GM21447 (cell line): ENCODE measurements around the gene PEX5.
A peak's percentile ranks its signal among the peaks of the same experiment; 100 is the strongest.

Source experiments
- ATAC-seq: cut with Tn5 transposase; IDR thresholded peaks from one replicate; pipeline ENCODE4 v1.9.1; 2021; ENCODE audit not compliant: unreplicated experiment

Gene PEX5

DNA sequence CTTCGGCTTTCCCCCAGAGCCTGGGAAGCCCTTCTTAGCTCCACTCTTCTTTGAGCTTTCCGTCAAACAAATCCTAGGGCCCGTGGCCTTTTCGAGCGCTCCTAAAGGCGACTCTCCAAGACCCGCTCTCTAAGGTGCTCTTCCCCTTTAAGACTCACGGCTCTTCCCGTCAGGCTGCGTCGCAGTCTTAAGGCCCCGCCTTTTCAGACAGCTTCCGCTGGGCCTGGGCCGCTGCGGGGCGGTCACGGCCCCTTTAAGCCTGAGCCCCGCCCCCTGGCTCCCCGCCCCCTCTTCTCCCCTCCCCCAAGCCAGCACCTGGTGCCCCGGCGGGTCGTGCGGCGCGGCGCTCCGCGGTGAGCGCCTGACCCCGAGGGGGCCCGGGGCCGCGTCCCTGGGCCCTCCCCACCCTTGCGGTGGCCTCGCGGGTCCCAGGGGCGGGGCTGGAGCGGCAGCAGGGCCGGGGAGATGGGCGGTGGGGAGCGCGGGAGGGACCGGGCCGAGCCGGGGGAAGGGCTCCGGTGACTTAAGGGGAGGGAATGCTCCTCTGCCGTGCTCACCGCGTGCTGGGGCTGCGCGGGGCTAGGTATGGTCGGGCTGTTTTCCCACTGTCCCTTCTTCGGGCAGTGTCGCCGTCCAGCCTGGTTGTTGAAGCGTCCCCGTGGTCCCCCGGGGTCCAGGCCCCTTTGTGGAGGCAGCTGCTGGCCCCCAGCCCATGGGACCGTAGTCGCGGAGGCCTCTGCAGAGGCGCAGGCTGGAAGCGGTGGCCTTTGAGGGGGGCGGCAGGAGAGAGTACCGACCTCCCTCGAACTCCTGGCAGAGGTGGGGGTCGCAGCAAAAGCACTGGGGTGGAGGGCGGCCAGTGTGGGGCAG lies at the start of gene PEX5:
Gene PEX5 (plus strand): TSS at position 289 of the 870 bp plus-strand sequence. CDS start 692 bp downstream, outside the sequence.
- ATAC-seq, result peak; percentile 96

DNA sequence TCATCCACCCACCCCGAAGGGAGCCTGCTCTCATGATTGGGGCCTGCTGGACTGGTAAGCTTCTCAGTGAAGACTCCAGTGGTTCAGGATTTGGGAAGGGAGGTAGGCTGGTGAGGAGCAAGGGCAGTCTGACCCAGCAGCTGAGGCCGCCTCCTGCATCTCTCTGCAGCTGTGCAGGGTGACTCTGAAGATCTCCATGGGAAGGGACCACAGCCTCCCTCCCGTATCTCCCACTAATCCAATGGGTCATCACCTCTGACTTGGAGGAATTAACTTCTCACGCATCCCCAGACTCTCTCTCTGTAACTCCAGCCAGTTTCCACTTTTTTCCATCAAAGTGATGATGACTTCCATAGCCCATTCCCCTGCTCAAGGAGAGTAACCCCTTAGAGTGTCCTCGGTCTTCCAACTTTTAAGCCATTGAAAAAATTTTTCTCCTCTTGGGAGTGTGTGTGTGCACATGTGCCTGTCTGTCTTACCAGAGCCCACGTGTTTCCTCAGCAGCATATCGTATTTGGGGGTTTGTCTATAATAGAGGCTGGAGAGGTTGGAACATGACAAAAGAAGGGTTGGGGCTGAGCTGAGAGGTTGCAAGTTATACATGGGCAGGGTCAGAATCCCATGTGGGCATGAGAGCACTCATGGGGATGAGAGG lies 48.0 kb upstream of the PEX5 start:
- no peak for ATAC-seq

DNA sequence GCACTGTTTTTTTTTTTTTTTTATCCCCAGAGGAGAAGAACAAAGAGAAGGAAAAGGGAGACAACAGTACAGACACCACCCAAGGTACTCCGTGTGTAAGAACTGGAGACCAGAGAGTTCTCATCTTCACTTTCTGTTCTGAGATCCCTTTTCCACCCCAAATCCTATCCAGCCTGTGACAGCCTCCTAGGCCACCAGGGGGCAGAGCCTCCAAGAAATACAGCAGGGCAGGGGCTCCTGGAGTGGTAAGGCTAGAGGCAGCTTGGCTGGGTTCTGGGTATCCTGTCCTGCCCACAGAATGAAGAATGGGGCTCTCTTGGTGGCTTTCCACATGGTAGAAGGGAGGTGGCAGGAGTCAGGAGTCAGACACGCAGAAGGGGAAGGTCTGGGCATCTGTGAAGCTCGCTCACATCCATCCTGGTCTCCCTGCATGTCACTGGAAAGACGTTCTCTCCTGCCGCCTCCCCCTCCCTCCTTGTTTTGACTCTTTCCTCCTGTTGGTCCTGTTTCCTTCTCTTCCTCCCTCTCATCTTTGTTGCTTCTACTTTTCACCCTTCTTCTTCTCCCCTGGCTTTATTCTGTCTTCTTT lies 47.3 kb upstream of the PEX5 start:
- ATAC-seq, result no peak

DNA sequence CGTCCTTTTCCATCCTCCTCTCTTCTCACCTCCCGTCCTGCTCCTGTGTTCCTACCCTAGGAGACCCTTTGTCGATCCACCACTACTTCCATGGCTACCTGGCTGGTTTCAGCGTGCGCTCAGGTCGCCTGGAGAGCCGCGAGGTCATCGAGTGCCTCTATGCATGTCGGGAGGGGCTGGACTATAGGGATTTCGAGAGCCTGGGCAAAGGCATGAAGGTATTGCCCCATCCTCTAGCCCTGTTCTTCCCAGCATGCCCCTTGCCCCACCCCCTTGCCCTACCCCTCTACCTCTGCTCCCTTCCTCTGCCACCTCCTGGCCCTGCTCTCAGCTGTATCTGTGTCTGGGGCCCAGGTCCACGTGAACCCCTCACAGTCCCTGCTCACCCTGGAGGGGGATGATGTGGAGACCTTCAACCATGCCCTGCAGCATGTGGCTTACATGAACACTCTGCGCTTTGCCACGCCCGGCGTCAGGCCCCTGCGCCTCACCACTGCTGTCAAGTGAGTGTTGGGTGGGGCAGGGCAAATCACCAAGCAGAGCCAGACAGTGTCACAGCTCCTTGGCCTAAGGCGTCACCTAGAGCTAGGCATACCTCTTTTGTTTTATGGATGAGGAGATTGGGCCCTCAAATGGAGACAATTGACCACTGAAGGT lies 46.5 kb upstream of the PEX5 start:
- no peak for ATAC-seq

DNA sequence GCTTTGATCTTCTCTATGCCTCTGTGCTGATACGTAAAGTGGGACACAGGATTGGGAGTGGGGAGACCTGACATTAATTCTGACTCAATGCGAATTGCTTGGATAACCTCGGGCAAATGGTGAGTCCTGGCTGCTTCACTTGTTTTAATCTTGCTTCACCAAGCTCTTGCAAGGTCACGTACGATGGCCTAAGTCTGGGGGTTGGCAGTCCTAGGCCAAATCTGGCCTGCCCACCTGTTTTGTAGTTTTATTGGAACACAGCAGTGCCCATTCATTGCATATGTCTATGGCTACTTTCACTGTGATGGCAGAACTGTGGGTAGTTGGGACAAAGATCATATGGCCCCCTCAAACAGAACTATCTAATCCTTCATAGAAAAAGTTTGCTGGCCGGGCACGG lies 45.9 kb upstream of the PEX5 start:
- no peak for ATAC-seq

DNA sequence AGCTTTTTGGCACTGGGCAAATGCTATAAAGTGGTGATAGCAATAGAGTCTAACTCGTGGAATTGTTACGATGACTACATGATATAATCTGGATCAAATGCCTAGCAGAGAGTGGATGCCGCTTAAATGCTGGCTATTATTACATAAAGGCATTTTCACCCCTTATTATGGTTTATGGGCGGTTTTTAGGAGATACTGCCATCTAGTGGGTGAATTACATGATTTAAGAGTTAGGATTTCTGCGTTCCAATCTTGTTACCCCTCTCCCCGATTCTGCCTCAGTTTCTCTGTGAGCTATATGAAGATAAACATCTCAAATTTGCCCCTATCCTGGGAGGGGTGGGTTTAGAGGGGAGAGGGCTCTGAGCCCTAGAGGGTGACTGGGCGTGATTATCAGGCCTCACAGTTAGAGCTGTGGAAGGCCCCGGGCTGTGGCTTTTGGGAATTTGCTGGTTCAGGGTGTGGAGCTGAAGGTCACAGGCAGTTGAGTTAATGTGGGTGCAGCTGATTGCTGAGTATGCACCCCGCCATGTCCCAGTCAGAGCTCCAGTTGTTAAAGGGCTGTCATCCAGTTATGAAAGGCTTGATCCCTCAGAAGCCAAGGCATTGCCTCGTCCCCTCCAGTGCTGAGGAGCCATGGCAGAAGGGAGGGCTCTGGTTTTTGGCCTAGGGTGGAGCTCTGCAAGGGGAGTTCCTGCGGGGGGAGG lies 44.9 kb upstream of the PEX5 start:
- ATAC-seq, result no peak

DNA sequence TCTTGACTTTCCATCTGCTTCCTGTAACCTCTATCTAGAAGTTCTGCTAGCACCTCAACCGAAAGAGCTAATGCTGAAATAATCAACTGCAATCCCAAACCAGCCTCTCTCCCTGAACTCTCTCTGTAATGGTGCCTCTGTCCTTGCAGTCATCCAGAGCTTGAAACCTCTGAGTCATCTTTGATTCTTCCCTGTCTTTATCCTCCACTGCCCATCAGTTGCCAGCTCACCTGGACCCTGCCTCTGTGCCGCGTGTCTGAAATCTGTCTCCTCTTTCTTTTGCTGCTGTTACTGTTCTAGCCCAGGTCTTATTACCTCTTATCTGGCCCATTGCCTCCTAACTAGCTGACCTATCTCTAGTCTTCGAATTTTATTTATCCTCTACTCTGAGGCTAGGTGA lies 43.8 kb upstream of the PEX5 start:
- no peak for ATAC-seq

DNA sequence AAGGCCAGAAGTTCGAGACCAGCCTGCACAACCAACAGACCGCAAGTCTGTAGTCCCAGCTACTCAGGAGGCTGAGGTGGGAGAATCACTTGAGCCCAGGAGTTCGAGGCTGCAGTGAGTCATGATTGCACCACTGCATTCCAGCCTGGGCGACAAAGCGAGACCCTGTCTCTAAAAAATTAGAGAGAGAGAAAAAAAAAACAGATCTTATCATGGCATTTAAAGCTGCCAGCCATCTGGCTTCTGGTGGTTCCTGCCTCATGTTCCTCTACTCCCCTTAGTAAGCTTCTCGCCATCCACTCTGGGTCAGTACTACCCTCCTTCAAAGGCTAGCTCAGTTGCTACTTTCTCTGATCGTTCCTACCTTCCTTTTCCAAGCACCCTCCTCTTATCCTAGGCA lies 43.3 kb upstream of the PEX5 start:
- ATAC-seq, result no peak

DNA sequence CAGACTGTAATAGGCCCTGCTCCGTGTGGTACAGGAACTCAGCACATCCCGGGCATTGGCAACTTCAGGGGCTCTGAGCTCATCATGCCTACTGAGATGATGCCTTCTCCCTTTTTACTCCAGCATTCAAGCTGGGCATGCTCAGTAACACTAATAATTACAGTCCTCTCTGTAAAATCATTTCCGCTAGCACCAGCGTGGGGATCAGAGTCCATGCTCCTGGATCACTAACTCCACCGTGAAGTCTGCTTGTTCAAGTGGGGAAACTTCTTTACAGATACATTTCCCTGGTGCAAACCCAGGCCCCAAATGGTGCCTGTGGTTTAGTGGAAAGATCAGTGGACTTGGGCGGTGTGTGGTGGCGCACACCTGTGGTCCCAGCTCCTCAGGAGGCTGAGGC lies 42.6 kb upstream of the PEX5 start:
- ATAC-seq, result no peak

DNA sequence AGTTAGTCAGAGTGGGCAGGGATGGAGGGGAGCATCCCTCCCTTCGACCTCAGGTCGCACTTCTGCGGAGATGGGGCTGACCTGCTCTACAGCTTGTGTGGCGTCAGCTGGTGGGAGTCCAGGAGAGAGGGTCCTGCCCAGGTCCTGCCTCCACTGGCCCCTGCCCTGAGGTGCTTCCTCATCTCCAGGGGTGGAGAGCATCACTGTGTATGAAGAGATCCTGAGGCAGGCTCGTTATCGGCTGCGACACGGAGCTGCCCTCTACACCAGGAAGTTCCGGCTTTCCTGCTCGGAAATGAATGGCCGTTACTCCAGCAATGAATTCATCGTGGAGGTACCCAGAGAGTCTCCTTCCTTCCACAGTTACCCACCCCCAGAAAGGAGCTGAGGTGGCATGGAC lies 39.1 kb upstream of the PEX5 start:
- ATAC-seq, result no peak

DNA sequence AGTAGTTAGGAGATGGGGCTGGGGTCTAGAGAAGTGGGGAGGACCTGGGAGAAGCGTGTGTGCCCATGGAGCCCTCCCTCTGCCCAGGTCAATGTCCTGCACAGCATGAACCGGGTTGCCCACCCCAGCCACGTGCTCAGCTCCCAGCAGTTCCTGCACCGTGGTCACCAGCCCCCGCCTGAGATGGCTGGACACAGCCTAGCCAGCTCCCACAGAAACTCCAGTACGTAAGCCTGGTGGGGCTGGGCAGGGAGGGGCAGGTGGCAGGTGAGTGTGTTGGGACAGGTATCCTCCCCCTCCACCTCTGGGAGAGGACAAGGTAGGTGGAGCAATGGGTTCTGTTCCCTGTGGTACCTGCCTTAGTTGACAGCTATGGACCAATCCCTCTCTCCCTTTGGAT lies 38.6 kb upstream of the PEX5 start:
- ATAC-seq, result no peak

DNA sequence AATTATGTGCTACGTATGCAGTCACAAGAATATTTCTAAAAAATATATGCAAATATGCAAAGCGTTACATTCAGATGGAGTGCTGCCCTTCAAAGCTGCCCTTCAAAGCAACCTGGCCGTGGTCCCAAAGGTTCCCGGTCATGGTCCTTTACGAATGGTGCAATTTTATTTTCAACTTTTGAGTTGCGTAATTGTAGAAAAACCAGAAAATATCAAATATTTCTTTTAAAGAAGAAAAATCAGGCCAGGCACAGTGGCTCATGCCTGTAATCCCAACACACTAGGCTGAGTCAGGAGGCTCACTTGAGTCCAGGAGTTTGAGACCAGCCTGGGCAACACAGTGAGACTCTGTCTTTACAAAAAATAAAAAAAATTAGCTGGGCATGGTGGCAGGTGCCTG lies 38.0 kb upstream of the PEX5 start:
- no peak for ATAC-seq

DNA sequence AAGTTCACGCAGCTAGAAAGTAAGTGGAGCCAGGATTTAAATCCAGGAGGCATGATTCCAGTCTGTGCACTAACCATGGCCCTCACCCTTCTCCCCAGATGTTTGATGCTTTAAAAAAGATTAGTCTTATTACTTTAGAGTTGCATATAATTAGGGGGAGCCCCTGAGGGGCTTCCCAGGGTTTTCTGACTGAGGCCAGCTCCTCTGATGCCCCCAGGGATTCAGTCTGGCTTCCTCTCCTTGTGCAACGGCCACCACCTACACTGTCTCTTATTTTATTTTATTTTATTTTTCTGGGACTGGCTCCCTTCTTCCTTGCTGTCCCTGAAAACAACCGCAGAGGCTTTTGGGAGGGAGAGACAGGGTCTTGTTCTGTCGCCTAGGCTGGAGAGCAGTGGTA lies 36.7 kb upstream of the PEX5 start:
- no peak for ATAC-seq

DNA sequence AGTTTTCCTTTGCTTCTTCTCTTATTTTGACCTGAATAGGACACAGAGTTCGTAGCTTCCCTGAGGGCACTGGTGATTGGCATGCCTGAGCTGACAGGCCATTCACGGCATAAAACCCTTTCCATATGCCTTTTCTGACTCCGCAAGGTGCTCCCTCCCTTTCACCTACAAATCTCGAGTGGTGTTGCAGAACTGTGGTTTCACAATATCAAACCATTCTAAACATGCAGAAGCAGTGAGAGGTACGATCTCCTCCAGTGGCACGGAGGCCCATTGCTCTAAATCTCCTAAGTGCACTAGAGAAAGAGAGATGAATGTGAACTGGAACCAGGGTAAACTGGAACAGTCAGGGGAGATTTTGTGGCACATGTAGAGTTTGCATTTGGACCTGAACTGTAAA lies 35.4 kb upstream of the PEX5 start:
- ATAC-seq, result no peak

DNA sequence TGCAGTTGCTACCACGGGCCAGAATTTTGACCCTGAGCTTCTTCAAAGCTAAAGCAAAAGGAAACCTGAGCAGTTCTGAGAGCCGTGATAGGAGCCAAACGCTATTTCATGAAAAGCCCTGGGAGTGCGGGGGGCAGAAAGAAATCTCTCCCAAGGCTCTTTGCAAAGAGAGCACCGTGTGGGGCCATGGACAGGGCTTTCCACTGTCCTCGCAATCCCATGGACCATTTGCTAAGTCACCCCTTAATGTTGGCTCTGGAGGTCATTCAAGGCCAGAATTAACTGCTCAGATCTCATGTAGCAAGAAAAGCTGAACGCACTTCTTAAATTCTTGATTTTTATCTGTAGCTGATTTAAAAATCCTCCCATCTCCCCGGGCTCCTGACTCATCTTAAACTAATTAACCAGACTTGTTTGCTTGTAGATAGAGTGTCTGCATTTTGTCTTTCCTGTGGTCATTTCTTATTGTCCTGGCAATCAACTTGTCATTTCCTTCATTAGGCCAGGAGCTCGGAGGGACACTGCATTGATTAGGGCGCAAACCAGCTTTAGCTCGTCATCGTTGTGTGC lies 34.5 kb upstream of the PEX5 start:
- ATAC-seq, result no peak

DNA sequence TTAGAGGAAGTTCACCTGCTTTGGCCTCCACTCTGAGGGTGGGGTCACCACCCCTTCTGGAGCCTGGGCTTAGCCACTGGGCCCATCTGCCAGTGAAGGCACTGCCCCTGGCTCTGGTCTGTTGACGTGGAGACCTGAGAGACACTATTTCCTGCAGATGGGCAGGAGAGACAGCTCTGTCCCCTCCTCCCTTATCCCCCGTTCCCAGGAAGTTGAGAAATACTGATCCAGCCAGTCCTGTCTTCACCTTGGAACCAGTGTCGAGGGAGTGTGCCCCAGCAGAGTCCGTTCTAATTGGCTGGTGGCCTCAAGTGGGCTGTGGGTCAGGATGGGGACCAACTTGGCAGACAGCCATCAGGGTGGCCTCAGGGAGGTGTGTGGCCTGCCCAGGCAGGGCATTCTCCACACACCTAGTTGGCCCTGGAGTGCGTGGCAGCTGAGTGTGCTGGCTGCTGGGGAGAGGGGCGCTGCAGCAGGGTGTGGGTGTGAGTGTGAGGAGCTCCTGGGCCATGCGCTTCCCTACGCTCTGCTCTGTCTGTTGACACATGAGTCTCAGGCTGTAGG lies 33.9 kb upstream of the PEX5 start:
- no peak for ATAC-seq

DNA sequence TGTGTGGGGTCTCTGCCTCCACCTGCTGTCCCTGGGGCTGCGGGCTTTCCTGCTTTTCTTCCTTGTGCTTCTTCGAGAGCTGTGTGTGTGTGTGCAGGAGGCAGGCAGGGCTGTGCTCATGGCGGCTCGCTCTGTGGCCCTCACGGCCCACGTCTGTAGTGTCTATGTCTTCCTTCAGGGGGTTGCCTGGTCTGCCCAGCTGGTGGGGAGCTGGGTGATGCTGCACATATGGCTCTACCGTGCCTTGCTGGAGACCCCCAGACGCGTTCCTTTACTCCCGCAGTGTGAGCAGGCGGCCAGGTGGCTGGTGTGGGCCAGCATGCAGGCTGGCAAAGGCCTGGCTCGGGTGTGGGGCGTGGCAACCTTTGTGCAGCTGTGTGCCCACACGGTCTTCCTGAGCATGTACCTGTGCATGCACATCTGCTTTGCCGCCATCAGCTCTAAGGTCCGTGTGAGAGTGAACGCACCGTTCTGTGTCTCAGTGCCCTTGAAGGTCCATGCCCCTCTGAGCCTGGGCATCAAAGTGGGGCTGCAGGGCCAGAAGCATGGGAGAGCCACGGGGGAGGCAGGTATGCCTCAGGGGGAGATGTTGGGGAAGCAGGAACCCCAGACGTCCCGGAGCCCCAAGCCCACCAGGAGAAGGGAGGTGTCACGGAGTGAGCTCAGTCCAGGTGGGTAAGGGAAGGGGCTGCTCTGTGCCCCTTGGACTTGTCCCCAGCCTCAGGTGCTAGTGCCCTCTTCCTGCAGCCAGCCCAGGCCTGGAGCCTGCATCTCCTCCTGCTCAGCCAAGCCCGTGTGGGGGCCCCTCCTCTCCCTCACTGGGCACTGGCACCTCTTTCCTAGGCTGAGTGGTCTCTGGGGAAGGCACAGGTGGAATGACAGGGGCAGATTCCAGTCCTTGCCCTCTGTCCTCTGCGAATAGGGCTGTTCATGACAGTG lies 33.0 kb upstream of the PEX5 start:
- no peak for ATAC-seq

DNA sequence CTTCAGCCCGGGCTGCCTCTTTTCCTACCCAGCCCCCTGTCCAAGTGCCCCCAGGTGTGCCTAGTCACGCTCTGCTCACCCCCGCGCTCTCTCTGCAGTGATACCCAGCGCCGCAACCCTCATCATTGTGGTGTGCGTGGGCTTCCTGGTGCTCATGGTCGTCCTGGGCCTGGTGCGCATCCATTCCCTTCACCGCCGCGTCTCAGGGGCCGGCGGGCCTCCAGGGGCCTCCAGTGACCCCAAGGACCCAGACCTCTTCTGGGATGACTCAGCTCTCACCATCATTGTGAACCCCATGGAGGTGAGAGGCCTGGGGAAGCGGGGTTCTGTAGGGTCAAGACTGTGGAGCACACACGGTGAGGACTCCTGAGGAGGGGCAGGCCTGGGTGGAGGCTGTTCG lies 32.1 kb upstream of the PEX5 start:
- no peak for ATAC-seq
